IMR-90 (cell line): ENCODE measurements around the gene MOB3B. TPM values are rescaled to one million over a fixed set of nuclear protein-coding genes. Genes with fewer than 3 reads are reported as not detected.

Experiments
- ATAC-seq: fragments of 200-7000 bp; cut with Tn5 transposase; 2 replicates; pipeline ENCODE4 v1.9.1; 2020; ENCODE audit warnings: low read depth, mild to moderate bottlenecking, moderate library complexity
- BruUV-seq: library from RNA; stranded (reverse); fragments of 400-500 nt; replicated peaks from 2 replicates; lab custom pipeline; 2021; lab: Mats Ljungman, UMichigan
- CTCF ChIA-PET: fragments of 300-600 bp; formaldehyde crosslinking; extraction: SDS; loops from one replicate; lab custom pipeline; 2021; ENCODE audit warnings: antibody characterized with exemption; lab: Yijun Ruan, JAX
- POLR2A ChIA-PET: fragments of 300-600 bp; sonication (Branson Sonifier 250); formaldehyde crosslinking; loops from one replicate; lab custom pipeline; 2022; ENCODE audit warnings: antibody characterized with exemption; ENCODE audit not compliant: unreplicated experiment; lab: Charles Lee
- DNase-seq: peaks from one replicate; pipeline ENCODE4 v3.0.0; 2013
- H2AFZ ChIP-seq: replicated peaks from 2 replicates; pipeline ENCODE3; 2013; ENCODE audit warnings: low read length, mild to moderate bottlenecking; ENCODE audit not compliant: poor library complexity
- H2AK5ac ChIP-seq: 2 replicates; pipeline ENCODE4 v1.6.1; 2013; ENCODE audit warnings: low read depth, low read length, inconsistent platforms
- H2AK9ac ChIP-seq: replicated peaks from 2 replicates; pipeline ENCODE3; 2013; ENCODE audit warnings: mild to moderate bottlenecking, low read depth, low read length, moderate library complexity; ENCODE audit not compliant: poor library complexity
- H2BK120ac ChIP-seq: 2 replicates; pipeline ENCODE4 v1.6.1; 2013; ENCODE audit warnings: low read depth, low read length, inconsistent platforms
- H2BK15ac ChIP-seq: 3 replicates; pipeline ENCODE4 v1.6.1; 2013; ENCODE audit warnings: low read depth, low read length, inconsistent platforms
- H2BK20ac ChIP-seq: 2 replicates; pipeline ENCODE4 v1.6.1; 2013; ENCODE audit warnings: low read depth, mild to moderate bottlenecking, inconsistent platforms, low read length, moderate library complexity
- H2BK5ac ChIP-seq: 2 replicates; pipeline ENCODE4 v1.6.1; 2013; ENCODE audit warnings: mild to moderate bottlenecking, low read depth, low read length, inconsistent platforms; ENCODE audit not compliant: poor library complexity, severe bottlenecking
- H3K14ac ChIP-seq: replicated peaks from 2 replicates; pipeline ENCODE4 v1.6.1; 2013; ENCODE audit warnings: low read depth, low read length, inconsistent platforms
- H3K18ac ChIP-seq: 2 replicates; pipeline ENCODE4 v1.6.1; 2013; ENCODE audit warnings: low read depth, low read length, control low read depth
- H3K23ac ChIP-seq: 2 replicates; pipeline ENCODE4 v1.6.1; 2013; ENCODE audit warnings: low read depth, low read length, inconsistent platforms
- H3K27ac ChIP-seq: 2 replicates; pipeline ENCODE4 v1.5.1; 2013; ENCODE audit warnings: mild to moderate bottlenecking, control low read depth, low read length; ENCODE audit not compliant: insufficient read depth
- H3K27me3 ChIP-seq: 2 replicates; pipeline ENCODE4 v1.6.1; 2013; ENCODE audit warnings: low read length; ENCODE audit not compliant: control insufficient read depth, insufficient read depth
- H3K36me3 ChIP-seq: 2 replicates; pipeline ENCODE4 v1.6.1; 2013; ENCODE audit warnings: low read length, mixed read lengths; ENCODE audit not compliant: control insufficient read depth, insufficient read depth
- H3K4ac ChIP-seq: 2 replicates; pipeline ENCODE4 v1.6.1; 2013; ENCODE audit warnings: low read depth, low read length, inconsistent platforms
- H3K4me1 ChIP-seq: 2 replicates; pipeline ENCODE4 v1.6.1; 2013; ENCODE audit warnings: low read length, mixed read lengths; ENCODE audit not compliant: control insufficient read depth, insufficient read depth
- H3K4me2 ChIP-seq: 2 replicates; pipeline ENCODE4 v1.6.1; 2013; ENCODE audit warnings: low read depth, mild to moderate bottlenecking, control low read depth, low read length, moderate library complexity
- H3K4me3 ChIP-seq: 2 replicates; pipeline ENCODE4 v1.5.1; 2013; ENCODE audit warnings: low read depth, mild to moderate bottlenecking, control low read depth, low read length, moderate library complexity; ENCODE audit not compliant: insufficient read depth
- H3K56ac ChIP-seq: 2 replicates; pipeline ENCODE4 v1.6.1; 2013; ENCODE audit warnings: low read length, inconsistent platforms; ENCODE audit not compliant: insufficient read depth; ENCODE audit errors: extremely low read depth
- H3K79me1 ChIP-seq, 2 experiments: 2 replicates each; pipeline ENCODE4 v1.6.1; 2013; ENCODE audit warnings: low read length in 2 of 2, inconsistent platforms in 1 of 2, low read depth in 1 of 2
- H3K9ac ChIP-seq: 2 replicates; pipeline ENCODE4 v1.6.1; 2013; ENCODE audit warnings: low read depth, low read length, control low read depth
- H3K9me1 ChIP-seq: 2 replicates; pipeline ENCODE4 v1.6.1; 2013; ENCODE audit warnings: low read length, inconsistent platforms; ENCODE audit not compliant: insufficient read depth
- H3K9me3 ChIP-seq: 2 replicates; pipeline ENCODE4 v1.6.1; 2013; ENCODE audit warnings: low read length; ENCODE audit not compliant: control insufficient read depth, insufficient read depth
- H4K20me1 ChIP-seq: 2 replicates; pipeline ENCODE4 v1.6.1; 2013; ENCODE audit warnings: low read length, inconsistent platforms; ENCODE audit not compliant: insufficient read depth
- H4K5ac ChIP-seq: 2 replicates; pipeline ENCODE4 v1.6.1; 2013; ENCODE audit warnings: mild to moderate bottlenecking, low read depth, low read length, control low read depth
- H4K8ac ChIP-seq, 2 experiments: 2 replicates each; pipeline ENCODE4 v1.6.1; 2013; ENCODE audit warnings: low read depth in 2 of 2, low read length in 2 of 2, control low read depth in 1 of 2, inconsistent platforms in 1 of 2
- H4K91ac ChIP-seq: 2 replicates; pipeline ENCODE4 v1.6.1; 2013; ENCODE audit warnings: low read depth, low read length, inconsistent platforms; ENCODE audit not compliant: insufficient read depth
- BHLHE40 ChIP-seq: fragments of 150-350 bp; IDR thresholded peaks from 2 replicates; pipeline ENCODE4 v1.6.1; 2016; ENCODE audit warnings: mild to moderate bottlenecking, low read depth, low read length
- FOS ChIP-seq: fragments of 150-350 bp; IDR thresholded peaks from 2 replicates; pipeline ENCODE4 v1.6.1; 2016; ENCODE audit warnings: low read depth, low read length
- MAFK ChIP-seq: IDR thresholded peaks from 2 replicates; pipeline ENCODE4 v1.6.1; 2012; ENCODE audit warnings: low read depth, low read length, improper control_type of control experiment
- MXI1 ChIP-seq: IDR thresholded peaks from 2 replicates; pipeline ENCODE4 v1.6.1; 2012; ENCODE audit warnings: low read depth, mild to moderate bottlenecking, low read length, moderate library complexity, borderline replicate concordance
- SMC3 ChIP-seq: fragments of 150-350 bp; IDR thresholded peaks from 2 replicates; pipeline ENCODE4 v1.6.1; 2016; ENCODE audit warnings: low read depth, mild to moderate bottlenecking, antibody characterized with exemption, low read length, moderate library complexity
- USF2 ChIP-seq: fragments of 150-350 bp; IDR thresholded peaks from 2 replicates; pipeline ENCODE4 v1.6.1; 2017; ENCODE audit warnings: mild to moderate bottlenecking, antibody characterized with exemption, low read length, low read depth
- WGBS, 2 experiments: methylation state at CpG; one replicate each; pipeline versions ENCODE4 v1.1.5 to v1.1.7; 2013; ENCODE audit warnings: missing lambda C conversion rate in 2 of 2; ENCODE audit not compliant: insufficient read length in 1 of 2; ENCODE audit errors: extremely low coverage in 2 of 2; 5-methylcytosine and 5-hydroxymethylcytosine counted together
- dilution Hi-C: fragments of 300-500 bp; cut with HindIII; formaldehyde crosslinking; loops from one replicate; pipeline ENCODE4 v1.14.3; 2018; ENCODE audit warnings: low sequenced_read_pairs; ENCODE audit not compliant: unreplicated experiment
- in situ Hi-C: fragments of 300-500 bp; cut with MboI; formaldehyde crosslinking; loops from 3 replicates; pipeline ENCODE4 v1.14.3; 2019; ENCODE audit warnings: low sequenced_read_pairs, inconsistent platforms, mixed read lengths
- intact Hi-C: fragments of 100-400 bp; cut with micrococcal nuclease; formaldehyde crosslinking; loops from 2 replicates; pipeline ENCODE4 v1.10.0; 2022
- polyA plus RNA-seq, 3 experiments: library from polyadenylated mRNA; depleted of rRNA; stranded (reverse); fragments of >200 nt; gene quantifications; 2 replicates each; pipeline ENCODE4 v1.2.3, GENCODE V29; 2012; ENCODE audit warnings: low replicate concordance in 1 of 3
- total RNA-seq: library from RNA; depleted of rRNA; stranded (reverse); fragments of >200 nt; gene quantifications from 2 replicates; pipeline ENCODE4 v1.2.3, GENCODE V29; 2012
- TF ChIP-seq, protein P1 (sequence below): conservative IDR thresholded peaks from 2 replicates; pipeline ENCODE4 v1.5.1; 2012; ENCODE audit warnings: mild to moderate bottlenecking, low read depth, low read length, improper control_type of control experiment

The MOB3B gene
- total and polyA plus RNA-seq, 2 of the 4 experiments (the other 2 are of a cell fraction) = under 0.01 to 0.02 TPM

DNA sequence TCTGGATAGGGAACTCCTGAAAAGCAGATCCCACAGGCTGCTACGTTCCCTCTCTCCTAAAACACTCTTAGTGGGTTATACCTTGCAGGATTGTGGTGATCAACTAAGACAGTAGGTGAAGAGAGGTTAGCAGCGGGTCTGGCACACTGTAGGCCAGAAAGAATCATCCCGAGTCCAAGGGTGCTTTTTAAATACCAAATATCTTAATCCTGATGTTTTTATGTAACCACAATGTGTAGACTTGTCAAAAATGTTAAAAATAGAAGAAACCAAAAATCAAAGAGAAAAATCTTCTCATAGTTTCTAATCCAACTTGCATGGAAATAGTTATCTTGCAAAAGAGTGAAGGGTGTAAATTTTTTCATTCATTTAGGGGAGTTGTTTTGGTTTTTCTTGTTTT lies 57.8 kb downstream of the MOB3B start:
- Histone ChIP-seq H4K8ac (no peak overlapping the region), H3K23ac (no peak overlapping the region), H2BK20ac (no peak overlapping the region), H3K27me3 (no peaks in the 10 kb centered on the region), H2AK5ac (no peak overlapping the region), H4K20me1 (no peaks in the 10 kb centered on the region), H4K5ac (no peak overlapping the region), H3K14ac (no peak overlapping the region), H3K9ac (no peak overlapping the region), H4K91ac (no peak overlapping the region), H3K4me1 (no peaks in the 10 kb centered on the region), H2BK15ac (no peak overlapping the region), H2BK5ac (no peak overlapping the region), H3K9me3 (no peaks in the 10 kb centered on the region), H3K4ac (no peak overlapping the region), H2AFZ (no peak overlapping the region), H3K27ac (no peak overlapping the region), H2AK9ac (no peak overlapping the region), H3K9me1 (no peaks in the 10 kb centered on the region), H3K4me3 (no peak overlapping the region), H3K36me3 (no peaks in the 10 kb centered on the region), H2BK120ac (no peak overlapping the region), H3K4me2 (no peak overlapping the region), H3K56ac (no peak overlapping the region), H3K18ac (no peak overlapping the region), H3K79me1 (no peaks in the 10 kb centered on the region)
- BruUV-seq = no TSS peak
- in situ Hi-C loops = no loop called here
- WGBS, 2 experiments = no CpG with 5 or more reads among the region's 3 CpGs
- no peak for TF ChIP-seq BHLHE40
- TF ChIP-seq MXI1 = no peak
- no peak for TF ChIP-seq USF2
- no peak for TF ChIP-seq FOS
- TF ChIP-seq, protein P1, sequence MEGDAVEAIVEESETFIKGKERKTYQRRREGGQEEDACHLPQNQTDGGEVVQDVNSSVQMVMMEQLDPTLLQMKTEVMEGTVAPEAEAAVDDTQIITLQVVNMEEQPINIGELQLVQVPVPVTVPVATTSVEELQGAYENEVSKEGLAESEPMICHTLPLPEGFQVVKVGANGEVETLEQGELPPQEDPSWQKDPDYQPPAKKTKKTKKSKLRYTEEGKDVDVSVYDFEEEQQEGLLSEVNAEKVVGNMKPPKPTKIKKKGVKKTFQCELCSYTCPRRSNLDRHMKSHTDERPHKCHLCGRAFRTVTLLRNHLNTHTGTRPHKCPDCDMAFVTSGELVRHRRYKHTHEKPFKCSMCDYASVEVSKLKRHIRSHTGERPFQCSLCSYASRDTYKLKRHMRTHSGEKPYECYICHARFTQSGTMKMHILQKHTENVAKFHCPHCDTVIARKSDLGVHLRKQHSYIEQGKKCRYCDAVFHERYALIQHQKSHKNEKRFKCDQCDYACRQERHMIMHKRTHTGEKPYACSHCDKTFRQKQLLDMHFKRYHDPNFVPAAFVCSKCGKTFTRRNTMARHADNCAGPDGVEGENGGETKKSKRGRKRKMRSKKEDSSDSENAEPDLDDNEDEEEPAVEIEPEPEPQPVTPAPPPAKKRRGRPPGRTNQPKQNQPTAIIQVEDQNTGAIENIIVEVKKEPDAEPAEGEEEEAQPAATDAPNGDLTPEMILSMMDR = no peak
- no peak for TF ChIP-seq SMC3
- TF ChIP-seq MAFK = no peak
- intact Hi-C loops = no loop called here
- dilution Hi-C loops = no loop called here
- DNase-seq (no peak), ATAC-seq (no peak)
- ChIA-PET CTCF (no interaction called here), POLR2A (no interaction called here)
